G401 (cell line): ENCODE measurements around the gene ACSBG1. TPM values are rescaled to one million over a fixed set of nuclear protein-coding genes. Genes with fewer than 3 reads are reported as not detected.

Source experiments
- DNase-seq: peaks from one replicate; pipeline ENCODE4 v3.0.0-alpha.2; 2015; ENCODE audit warnings: low spot score
- in situ Hi-C: cut with HindIII; loops from 2 replicates; pipeline ENCODE4 v1.10.0; 2016; ENCODE audit warnings: low sequenced_read_pairs, mixed read lengths
- total RNA-seq: library from RNA; depleted of rRNA; stranded (reverse); fragments of >200 nt; shearing (Covaris generic); gene quantifications from 2 replicates; pipeline ENCODE4 v1.2.3, GENCODE V29; 2014

Gene ACSBG1
- total RNA-seq, 1 experiment from 2014 or later: 17.3 TPM

DNA sequence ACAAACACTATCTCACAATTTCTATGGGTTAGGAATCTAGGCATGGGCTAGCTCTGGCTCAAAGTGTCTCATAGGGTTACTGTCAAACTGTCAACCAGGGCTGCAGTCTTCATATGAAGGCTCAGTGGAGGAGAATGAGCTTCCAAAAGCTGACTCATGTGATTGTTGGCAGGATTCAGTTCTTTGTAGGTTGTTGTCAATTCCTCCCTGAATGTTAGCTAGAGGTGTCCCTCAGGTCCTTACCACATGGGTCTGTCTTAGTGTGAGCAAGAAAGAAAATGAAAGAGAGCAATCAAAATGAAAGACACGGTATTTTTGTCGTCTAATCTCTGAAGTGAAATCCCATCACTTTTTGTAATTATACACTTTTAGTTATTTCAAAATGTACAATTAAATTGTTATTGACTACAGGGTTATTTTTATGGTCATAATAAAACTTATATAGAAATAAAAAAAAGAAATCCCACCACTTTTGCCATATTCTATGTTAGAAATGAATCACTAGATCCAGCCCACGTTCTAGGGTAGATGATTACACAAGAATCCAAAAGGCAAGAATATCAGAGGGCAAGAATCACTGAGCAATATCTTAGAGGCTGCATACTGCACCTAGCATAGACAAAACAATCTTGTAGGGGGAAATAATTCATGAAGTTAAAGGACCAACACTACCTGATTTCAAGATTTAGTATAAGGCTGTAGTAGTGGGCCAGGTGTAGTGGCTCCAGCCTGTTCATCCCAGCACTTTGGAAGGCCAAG is 8.4 kb downstream of the ACSBG1 start:
- in situ Hi-C loops: no loop called here
- no peak for DNase-seq

DNA sequence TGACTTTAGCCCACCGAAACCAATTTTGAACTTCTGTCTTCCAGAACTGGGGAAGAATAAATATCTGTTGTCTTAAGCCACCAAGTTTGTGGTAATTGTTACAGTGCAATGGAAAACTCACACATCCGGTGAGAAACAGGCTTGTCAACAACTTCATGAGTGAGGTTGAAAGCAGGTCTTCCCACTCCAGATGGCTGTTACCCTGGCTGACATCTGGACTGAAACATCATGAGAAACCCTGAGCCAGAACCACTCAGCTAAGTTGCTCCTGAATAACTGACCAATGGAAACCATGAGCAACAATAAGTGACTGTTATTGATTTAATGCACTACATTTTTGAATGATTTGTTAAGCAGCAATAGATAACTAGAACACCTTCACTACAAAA is 10.3 kb downstream of the ACSBG1 start:
- in situ Hi-C loops: no loop called here
- DNase-seq: no peak

DNA sequence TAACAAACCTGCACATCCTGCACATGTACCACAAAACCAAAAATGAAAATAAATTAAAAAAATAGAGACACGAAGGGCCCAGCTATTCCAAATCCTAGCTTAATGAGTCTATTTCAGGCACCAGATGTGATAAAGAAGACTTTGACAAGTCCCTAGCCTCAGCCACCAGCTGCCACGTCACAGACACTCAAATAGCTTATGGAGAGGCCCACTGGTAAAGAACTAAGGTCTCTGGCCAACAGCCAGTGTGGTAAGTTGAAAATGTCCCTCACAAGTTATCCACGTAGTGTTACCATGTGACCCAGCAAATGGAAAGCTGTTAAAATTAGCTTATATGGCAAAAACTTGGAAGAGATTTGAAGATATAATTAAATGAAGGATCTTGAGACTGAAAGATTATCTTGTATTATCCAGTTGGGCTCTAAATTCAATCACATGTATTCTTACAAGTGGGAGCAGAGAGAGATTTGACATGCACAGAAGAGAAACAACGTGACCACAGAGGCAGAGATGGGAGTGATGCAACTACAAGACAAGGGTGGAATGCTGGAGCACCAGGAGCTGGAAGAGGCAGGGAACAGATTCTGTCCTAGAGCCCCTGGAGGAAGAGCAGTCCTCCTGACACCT is 10.9 kb downstream of the ACSBG1 start:
- in situ Hi-C loops: no loop called here
- no peak for DNase-seq

- in situ Hi-C loops: no loop called here
- DNase-seq: no peak
Measured at GRCh38 chr15:78222745-78223395, 11.5 kb downstream of the ACSBG1 start.

DNA sequence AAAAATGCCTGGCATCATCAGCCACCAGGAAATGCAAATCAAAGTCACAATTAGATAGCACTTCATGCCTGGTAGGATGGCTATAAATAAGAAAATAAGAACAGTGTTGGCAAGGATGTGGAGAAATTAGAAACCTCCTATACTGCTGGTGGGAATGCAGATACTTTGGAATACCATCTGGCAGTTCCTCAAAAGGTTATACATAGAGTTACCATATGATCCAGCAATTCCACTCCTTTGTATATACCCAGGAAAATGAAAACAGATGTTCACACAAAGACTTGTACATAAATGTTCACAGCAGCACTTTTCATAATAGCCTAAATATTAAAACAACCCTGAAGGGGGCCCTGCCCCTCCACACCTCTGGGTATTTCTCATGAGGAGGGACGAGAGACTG is 13.7 kb downstream of the ACSBG1 start:
- DNase-seq: no peak
- in situ Hi-C loops: no loop called here

- in situ Hi-C loops: no loop called here
- peak; percentile 35 for DNase-seq
Measured at GRCh38 chr15:78216276-78217104, 17.9 kb downstream of the ACSBG1 start.

DNA sequence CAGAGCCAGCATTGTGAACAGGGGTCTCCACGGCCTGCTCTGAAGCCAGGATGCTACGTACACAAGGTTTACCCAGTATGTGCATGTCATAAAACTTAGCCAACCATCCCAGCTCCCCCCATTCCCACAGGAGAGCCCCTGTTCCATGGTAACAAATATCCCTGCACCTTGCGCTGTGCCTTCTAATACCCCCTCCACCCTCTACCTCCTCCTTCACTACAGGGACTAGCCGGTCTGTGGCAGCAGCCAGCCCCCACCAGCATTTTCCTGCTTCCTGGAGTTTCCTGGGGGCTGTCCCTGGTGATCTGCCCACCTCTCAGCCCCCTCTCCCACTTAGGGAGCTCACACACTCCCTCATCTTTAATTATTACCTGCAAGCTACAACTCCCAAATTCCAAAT is 20.4 kb downstream of the ACSBG1 start:
- no peak for DNase-seq
- in situ Hi-C loops: no loop called here

DNA sequence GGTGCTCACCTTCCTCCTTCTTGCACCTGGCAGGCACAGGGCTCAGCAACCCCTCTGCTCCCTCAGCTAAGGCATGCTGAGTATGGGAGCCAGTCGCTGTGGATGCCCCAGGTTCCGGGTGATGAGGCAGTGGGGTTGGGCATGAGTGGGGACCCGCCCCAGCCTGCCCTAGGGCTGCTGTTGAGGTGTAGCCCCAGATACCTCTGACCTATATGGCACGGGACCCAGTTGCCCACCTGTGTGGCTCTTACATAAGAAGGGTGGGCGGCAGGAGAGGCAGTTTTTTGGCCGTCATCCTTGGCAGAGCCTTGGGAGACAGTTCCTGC is 21.0 kb downstream of the ACSBG1 start:
- in situ Hi-C loops: no loop called here

DNA sequence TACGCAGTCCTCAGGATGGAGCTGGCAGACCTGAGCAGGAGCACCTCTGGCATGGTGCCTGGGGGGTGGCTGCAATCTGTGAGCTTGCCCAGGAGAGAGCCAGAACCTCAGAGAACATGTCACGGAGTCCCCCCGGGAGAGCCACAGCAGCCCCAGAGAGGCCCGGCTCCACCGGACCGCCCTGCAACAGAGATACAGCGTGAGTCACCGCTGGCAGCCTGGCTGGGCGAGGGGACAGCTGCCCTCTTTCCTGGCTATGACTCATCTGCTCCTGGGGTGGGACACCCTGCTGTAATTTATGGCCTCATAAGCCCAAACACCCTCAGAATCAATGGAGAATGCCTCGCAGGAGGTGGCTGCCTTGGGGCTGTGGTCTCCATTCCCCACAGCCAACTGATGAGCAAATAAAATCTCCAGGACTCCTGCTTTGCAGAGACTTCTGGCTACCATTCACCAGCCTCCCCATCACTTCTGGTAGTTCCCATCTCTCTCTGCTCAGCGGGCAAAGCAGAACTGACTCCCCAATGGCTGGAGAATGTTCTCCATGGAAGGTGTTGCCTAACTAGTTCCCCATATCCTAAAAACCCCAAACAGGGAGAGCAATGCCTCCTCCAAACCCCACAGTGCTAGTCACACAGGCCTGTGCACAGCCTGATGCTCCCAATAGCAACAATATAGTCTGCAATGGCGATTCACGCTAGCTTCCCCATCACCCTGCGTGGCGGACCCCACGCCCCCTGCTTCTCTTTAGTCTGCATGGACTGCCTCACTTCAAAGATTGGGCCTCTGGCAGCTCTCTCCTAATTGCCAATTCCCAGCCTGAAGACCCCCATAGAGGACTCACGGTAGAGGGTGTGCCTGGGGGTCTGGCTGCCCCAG is 21.6 kb downstream of the ACSBG1 start:
- in situ Hi-C loops: no loop called here
- no peak for DNase-seq

More for the DNA sequence above, 21.0 kb downstream of the ACSBG1 start:
- no peak for DNase-seq

- no peak for DNase-seq
- in situ Hi-C loops: no loop called here
Measured at GRCh38 chr15:78212008-78212407, 22.4 kb downstream of the ACSBG1 start.

DNA sequence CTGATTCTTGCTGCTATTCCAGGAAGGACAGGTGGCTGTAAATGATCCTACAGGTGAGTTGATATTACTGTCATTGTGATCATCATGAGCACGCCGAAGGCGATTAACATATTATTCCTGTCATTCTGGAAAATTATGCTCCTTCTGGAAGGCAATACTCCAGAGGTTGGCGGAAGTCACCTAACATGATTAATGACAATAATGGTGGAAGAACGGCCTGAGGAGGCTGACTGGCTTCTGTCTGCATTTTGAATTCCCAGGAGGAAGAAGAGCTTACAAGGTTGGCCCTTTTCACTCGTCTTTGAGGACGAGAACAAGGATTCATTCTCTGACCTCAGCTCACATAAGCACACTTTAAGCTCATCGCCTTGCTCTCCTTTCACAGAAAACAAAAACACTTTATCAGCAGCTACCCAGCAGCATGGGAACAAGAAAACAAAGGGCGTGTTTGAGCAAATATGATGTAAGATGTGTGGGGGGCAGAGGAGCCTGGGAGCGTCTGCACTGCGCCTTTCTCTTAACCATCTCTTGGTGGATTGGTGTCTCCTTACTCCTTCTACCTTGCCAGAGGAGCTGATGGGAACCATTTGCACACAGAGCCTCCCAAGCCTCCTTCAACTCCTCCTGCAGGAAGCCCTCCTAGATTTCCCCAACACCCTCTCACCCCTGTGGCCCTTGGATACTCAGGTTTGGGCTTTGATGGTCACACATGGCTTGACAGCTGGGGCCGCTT is 23.0 kb downstream of the ACSBG1 start:
- DNase-seq: no peak
- in situ Hi-C loops: no loop called here

DNA sequence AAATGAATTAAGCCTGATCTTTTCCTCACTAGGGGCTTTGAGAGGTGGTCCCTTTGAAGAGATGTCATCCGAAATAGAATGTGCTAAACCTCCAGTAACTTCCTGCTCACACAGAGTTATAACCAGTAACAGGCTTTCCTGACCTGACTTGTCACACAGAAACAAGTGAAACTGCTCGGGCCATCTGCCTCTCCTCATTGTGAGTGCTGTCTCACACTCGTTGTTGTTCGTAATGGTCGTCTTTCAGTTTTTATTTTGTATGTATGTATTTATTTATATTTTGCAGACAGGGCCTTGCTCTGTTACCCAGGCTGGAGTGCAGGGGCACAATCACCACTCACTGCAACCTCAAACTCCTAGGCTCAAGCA is 24.0 kb downstream of the ACSBG1 start:
- DNase-seq: no peak
- in situ Hi-C loops: no loop called here

GRCh38 chr15:78209646-78210348 is 24.6 kb downstream of the ACSBG1 start:
- DNase-seq: no peak
- in situ Hi-C loops: no loop called here

DNA sequence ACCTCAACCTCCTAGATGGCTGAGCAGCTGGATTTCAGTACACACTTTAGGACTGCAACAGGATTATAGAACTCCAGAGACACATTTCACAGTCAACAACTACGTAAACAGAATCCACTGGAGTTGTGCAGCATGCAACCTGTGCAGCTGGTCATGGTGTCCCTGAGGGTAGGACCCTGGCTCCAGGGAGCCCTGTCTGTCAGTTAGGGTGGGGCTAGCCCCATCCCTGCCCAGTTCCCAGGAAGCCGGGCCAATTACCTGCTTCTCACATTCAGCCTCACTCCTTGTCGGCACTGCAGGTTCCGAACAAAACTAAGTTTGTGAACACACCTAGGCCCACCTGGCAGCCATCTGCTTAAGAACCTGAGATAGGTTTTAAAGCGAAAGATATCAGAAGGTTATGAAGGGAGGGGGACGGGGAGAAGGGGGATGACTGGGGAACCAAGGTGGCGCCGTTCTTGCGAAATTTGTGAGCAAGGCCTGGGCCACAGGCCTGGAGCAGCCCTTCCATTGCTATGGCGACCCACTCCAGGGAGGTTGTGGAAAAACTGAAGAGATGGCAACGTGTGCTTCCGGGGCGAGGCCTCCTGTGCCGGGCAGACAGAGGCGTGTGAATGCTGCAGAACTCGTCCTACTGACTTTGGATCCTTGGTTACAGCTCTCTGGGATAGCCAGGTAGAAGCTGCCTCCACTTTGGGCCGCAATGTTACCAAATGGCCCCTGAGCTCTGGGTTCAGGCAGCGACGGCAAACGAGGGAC is 25.3 kb downstream of the ACSBG1 start:
- in situ Hi-C loops: no loop called here
- no peak for DNase-seq

DNA sequence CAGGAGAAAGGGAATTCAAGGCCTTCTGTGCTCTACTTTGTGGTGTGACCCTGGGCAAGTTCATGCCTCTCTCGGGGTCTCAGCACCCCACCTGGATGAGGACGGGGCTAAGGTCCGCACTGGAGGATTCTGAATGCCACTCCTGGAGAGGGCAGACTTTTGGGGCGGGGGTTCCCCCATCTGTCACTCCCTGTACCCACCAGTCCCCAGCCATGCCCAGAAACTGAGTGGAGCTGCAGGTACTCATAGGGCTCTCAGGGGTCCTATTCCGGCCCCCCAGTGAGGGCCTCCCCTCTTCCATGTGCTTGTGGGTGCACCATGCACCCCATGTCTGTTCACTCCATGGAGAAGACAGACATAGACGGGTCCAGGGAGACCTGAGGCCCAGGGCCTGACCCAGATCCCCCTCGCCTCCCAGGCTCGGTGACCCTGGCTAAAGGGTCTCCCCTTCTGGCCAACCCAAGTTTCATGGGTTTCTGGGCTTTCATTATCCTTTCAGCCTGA is 26.0 kb downstream of the ACSBG1 start:
- in situ Hi-C loops: no loop called here

DNA sequence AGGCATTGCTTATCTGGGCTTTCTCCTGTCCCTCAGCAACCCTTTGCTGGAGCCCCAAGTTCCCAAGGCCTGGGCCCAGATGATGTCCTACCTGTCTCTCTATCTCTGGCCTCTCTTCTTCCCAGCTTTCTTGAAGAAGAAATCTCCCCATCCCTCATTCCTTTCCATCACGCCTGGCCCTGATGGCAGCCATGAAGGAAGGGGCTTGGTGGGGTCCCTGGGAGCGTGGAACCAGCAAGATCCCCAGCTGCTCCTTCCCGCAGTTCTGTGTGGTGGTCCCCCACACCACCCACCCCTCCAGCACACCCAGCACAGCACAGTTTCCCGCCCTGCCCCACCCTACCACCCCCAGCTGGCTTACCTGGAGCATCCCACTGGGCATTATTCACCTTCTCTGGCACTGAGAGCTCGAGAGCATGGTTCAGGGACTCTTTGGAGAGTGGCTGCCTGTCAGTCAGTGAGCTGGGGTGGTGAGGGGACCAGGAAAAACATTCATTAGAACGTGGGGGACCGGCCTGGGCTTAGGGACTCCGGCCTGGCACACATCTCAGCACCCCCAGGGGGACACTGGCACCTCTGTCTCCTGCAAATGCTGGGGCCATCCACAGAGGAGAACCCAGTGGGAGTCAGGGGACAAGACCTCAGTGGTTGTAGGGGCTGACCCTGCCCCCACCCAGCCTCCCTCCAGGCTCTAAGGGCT is 26.6 kb downstream of the ACSBG1 start:
- in situ Hi-C loops: no loop called here
- DNase-seq: no peak

More for the DNA sequence above, 26.0 kb downstream of the ACSBG1 start:
- no peak for DNase-seq
